Aorta (tissue), 5 donors: ENCODE data around the gene LAMA5. TPM values are rescaled to one million over a fixed set of nuclear protein-coding genes. Genes with fewer than 3 reads are reported as not detected.
A peak's percentile ranks its signal among the peaks of the same experiment; 100 is the strongest.

Source experiments
- ATAC-seq: fragments of 200-7000 bp; cut with Tn5 transposase; one replicate; pipeline ENCODE4 v1.9.1; 2022; ENCODE audit warnings: moderate library complexity; ENCODE audit not compliant: low FRiP score
- DNase-seq, 2 donors: peaks; one replicate each; pipeline ENCODE4 v3.0.0-alpha.2; 2020
- H3K27ac ChIP-seq, 2 donors: one replicate each; pipeline ENCODE4 v1.5.1; 2013; ENCODE audit warnings: low read length in 2 of 2, mild to moderate bottlenecking in 2 of 2, moderate library complexity in 2 of 2, control low read depth in 1 of 2, inconsistent platforms in 1 of 2, low read depth in 1 of 2
- H3K27me3 ChIP-seq, 2 donors: one replicate each; pipeline ENCODE4 v1.6.1; 2013; ENCODE audit warnings: control low read depth in 1 of 2, low read length in 1 of 2, mild to moderate bottlenecking in 1 of 2, moderate library complexity in 1 of 2; ENCODE audit not compliant: insufficient read depth in 2 of 2, control insufficient read depth in 1 of 2
- H3K36me3 ChIP-seq, 2 donors: one replicate each; pipeline ENCODE4 v1.6.1; 2013; ENCODE audit warnings: control low read depth in 1 of 2, low read length in 1 of 2, mild to moderate bottlenecking in 1 of 2; ENCODE audit not compliant: insufficient read depth in 2 of 2, control insufficient read depth in 1 of 2
- H3K4me1 ChIP-seq, 2 donors: one replicate each; pipeline ENCODE4 v1.6.1; 2013; ENCODE audit warnings: low read length in 2 of 2, control low read depth in 1 of 2, mild to moderate bottlenecking in 1 of 2, moderate library complexity in 1 of 2; ENCODE audit not compliant: insufficient read depth in 2 of 2, control insufficient read depth in 1 of 2
- H3K4me3 ChIP-seq, 2 donors: one replicate each; pipeline ENCODE4 v1.5.1; 2013; ENCODE audit warnings: low read length in 2 of 2, control low read depth in 1 of 2, mild to moderate bottlenecking in 1 of 2
- H3K9me3 ChIP-seq: one replicate; pipeline ENCODE4 v1.6.1; 2013; ENCODE audit warnings: mild to moderate bottlenecking, low read length; ENCODE audit not compliant: control insufficient read depth
- WGBS, 2 donors: extraction: QIAGEN DNeasy Blood & Tissue Kit; methylation state at CpG; one replicate each; pipeline ENCODE4 v1.1.7; 2013; 5-methylcytosine and 5-hydroxymethylcytosine counted together
- intact Hi-C, 2 donors: fragments of 100-400 bp; cut with DNase I; formaldehyde crosslinking; loops; one replicate each; pipeline versions ENCODE4 v1.14.2 to v1.15.0; 2022
- polyA plus RNA-seq, 2 donors: library from polyadenylated mRNA; stranded (reverse); fragments of 200-250 nt; gene quantifications; one replicate each; pipeline ENCODE4 v1.2.3, GENCODE V29; 2013
- total RNA-seq, 2 donors: library from RNA; stranded (reverse); fragmentation: NEBNext Ultra II Directional; extraction: Animal tissue kit (Norgen Biotek cat#: 25700); gene quantifications; one replicate each; pipeline ENCODE4 v1.2.1, GENCODE V29; 2021
- donor health status: healthy with polysubstance abuse.
- donor health status: Bipolar disorder and iron deficiency.
- donor health status: DM: no; HTN: no; CAD: no.
- donor health status: DM: no; HTN: no; CAD: no.
- donor health status: DM: yes; HTN: yes; CAD: no.

LAMA5 gene
- total and polyA plus RNA-seq, 4 donors = 52.2 to 395 (median 353) TPM

GRCh38 chr20:62311150-62311549 lies 56.0 kb downstream of the LAMA5 start:
- Histone ChIP-seq H3K27me3 (no peaks in the 10 kb centered on the region), H3K9me3 (no peaks in the 10 kb centered on the region), H3K27ac (no peak overlapping the region), H3K36me3 (peaks cover 0 to 18% of the 10 kb centered on the region in 2 donors), H3K4me1 (no peaks in the 10 kb centered on the region), H3K4me3 (no peak overlapping the region)
- ATAC-seq (no peak), DNase-seq (peak in 1 of 2 donors; percentile 44)
- 93 to 97% methylated on average over 18 of the region's 18 CpGs for WGBS, 2 donors
- intact Hi-C loops = loop anchor here in 1 of 2 donors (5.0 kb wide), 1 partner anchor 36 kb away; no protein-coding TSS in a partner anchor

GRCh38 chr20:62310757-62311121 lies 56.4 kb downstream of the LAMA5 start:
- Histone ChIP-seq H3K4me3 (no peak overlapping the region), H3K36me3 (peaks cover 0 to 18% of the 10 kb centered on the region in 2 donors), H3K9me3 (no peaks in the 10 kb centered on the region), H3K27ac (no peak overlapping the region), H3K4me1 (no peaks in the 10 kb centered on the region), H3K27me3 (no peaks in the 10 kb centered on the region)
- ATAC-seq (no peak), DNase-seq (no peak)
- 76 to 80% methylated on average over 25 of the region's 25 CpGs for WGBS, 2 donors
- intact Hi-C loops = loop anchor here in 1 of 2 donors (5.0 kb wide), 1 partner anchor 37 kb away; no protein-coding TSS in a partner anchor

- Histone ChIP-seq H3K4me1 (no peaks in the 10 kb centered on the region), H3K4me3 (no peak overlapping the region), H3K9me3 (no peaks in the 10 kb centered on the region), H3K27me3 (no peaks in the 10 kb centered on the region), H3K36me3 (peaks cover 0 to 18% of the 10 kb centered on the region in 2 donors), H3K27ac (no peak overlapping the region)
- intact Hi-C loops = loop anchor here (5.0 to 10.0 kb wide), 2 partner anchors 37 to 485 kb away; partner anchors contain the start of gene MRGBP (in 1 of the 2)
- 72 to 76% methylated on average over 25 to 29 of the region's 29 CpGs for WGBS, 2 donors
- ATAC-seq (no peak), DNase-seq (no peak)
Measured at GRCh38 chr20:62309947-62310756, 57.0 kb downstream of the LAMA5 start.

GRCh38 chr20:62309198-62309944 lies 57.7 kb downstream of the LAMA5 start:
- no peaks in the 10 kb centered on the region for H3K9me3 ChIP-seq
- no peak overlapping the region for H3K27ac ChIP-seq
- intact Hi-C loops = loop anchor here in 1 of 2 donors (10.0 kb wide), 1 partner anchor 485 kb away; the partner anchor contains the start of gene MRGBP
- no peak overlapping the region for H3K4me3 ChIP-seq
- no peak for DNase-seq
- no peaks in the 10 kb centered on the region for H3K4me1 ChIP-seq
- H3K36me3 ChIP-seq = peaks cover 0 to 15% of the 10 kb centered on the region in 2 donors
- H3K27me3 ChIP-seq = no peaks in the 10 kb centered on the region
- no peak for ATAC-seq
- 78 to 82% methylated on average over 21 to 26 of the region's 26 CpGs for WGBS, 2 donors

GRCh38 chr20:62308102-62308822 lies 58.9 kb downstream of the LAMA5 start:
- Histone ChIP-seq H3K4me1 (no peaks in the 10 kb centered on the region), H3K27ac (no peak overlapping the region), H3K27me3 (no peaks in the 10 kb centered on the region), H3K9me3 (no peaks in the 10 kb centered on the region), H3K36me3 (peaks cover 0 to 14% of the 10 kb centered on the region in 2 donors), H3K4me3 (no peak overlapping the region)
- intact Hi-C loops = loop anchor here in 1 of 2 donors (10.0 kb wide), 1 partner anchor 487 kb away; the partner anchor contains the start of gene MRGBP
- ATAC-seq = no peak
- no peak for DNase-seq
- WGBS, 2 donors = 59% methylated on average over 29 of the region's 29 CpGs

GRCh38 chr20:62307226-62308101 lies 59.6 kb downstream of the LAMA5 start:
- intact Hi-C loops = loop anchor here in 1 of 2 donors (10.0 kb wide), 1 partner anchor 487 kb away; the partner anchor contains the start of gene MRGBP
- Histone ChIP-seq H3K9me3 (no peaks in the 10 kb centered on the region), H3K4me3 (no peak overlapping the region)

GRCh38 chr20:62306414-62307187 lies 60.5 kb downstream of the LAMA5 start:
- ATAC-seq (no peak), DNase-seq (no peak)
- H3K4me1 ChIP-seq = no peaks in the 10 kb centered on the region
- no peak overlapping the region for H3K4me3 ChIP-seq
- intact Hi-C loops = loop anchor here in 1 of 2 donors (10.0 kb wide), 1 partner anchor 488 kb away; the partner anchor contains the start of gene MRGBP
- 84 to 86% methylated on average over 27 of the region's 27 CpGs for WGBS, 2 donors
- no peak overlapping the region for H3K27ac ChIP-seq
- H3K27me3 ChIP-seq = no peaks in the 10 kb centered on the region
- H3K36me3 ChIP-seq = peaks cover 0 to 10% of the 10 kb centered on the region in 2 donors
- H3K9me3 ChIP-seq = no peaks in the 10 kb centered on the region

More at GRCh38 chr20:62307226-62308101, 59.6 kb downstream of the LAMA5 start:
- Histone ChIP-seq H3K27me3 (no peaks in the 10 kb centered on the region), H3K4me1 (no peaks in the 10 kb centered on the region), H3K36me3 (peaks cover 0 to 10% of the 10 kb centered on the region in 2 donors), H3K27ac (no peak overlapping the region)
- DNase-seq (no peak), ATAC-seq (no peak)
- WGBS, 2 donors = 67 to 69% methylated on average over 42 of the region's 42 CpGs
